GM12873 (cell line): ENCODE measurements around the gene MGST2.

Source experiments
- CTCF ChIP-seq: IDR thresholded peaks from 2 replicates; pipeline ENCODE4 v1.5.1; 2012; ENCODE audit warnings: low read depth, mild to moderate bottlenecking, moderate library complexity, low read length, control low read depth; ENCODE audit not compliant: insufficient read depth; ENCODE audit errors: missing control alignments

Gene MGST2

GRCh38 chr4:139686130-139686529 is 20.5 kb downstream of the MGST2 start:
- TF ChIP-seq CTCF, result no peak

- no peak for TF ChIP-seq CTCF
These were observed 21.4 kb downstream of the MGST2 start for GRCh38 chr4:139686988-139687387.

GRCh38 chr4:139689093-139689722 is 23.6 kb downstream of the MGST2 start:
- TF ChIP-seq CTCF, result no peak

- no peak for TF ChIP-seq CTCF
These were observed 24.8 kb downstream of the MGST2 start for GRCh38 chr4:139690419-139690818.

GRCh38 chr4:139692309-139693012 is 26.8 kb downstream of the MGST2 start:
- peak; percentile 38 for TF ChIP-seq CTCF

GRCh38 chr4:139694522-139695107 is 29.0 kb downstream of the MGST2 start:
- TF ChIP-seq CTCF, result no peak

GRCh38 chr4:139696491-139696890 is 30.9 kb downstream of the MGST2 start:
- no peak for TF ChIP-seq CTCF
